SK-MEL-5 (cell line): ENCODE measurements around the gene STAB2. TPM values are rescaled to one million over a fixed set of nuclear protein-coding genes. Genes with fewer than 3 reads are reported as not detected.

Experiments used
- DNase-seq: peaks from one replicate; pipeline ENCODE4 v3.0.0-alpha.2; 2016; ENCODE audit warnings: low read depth, low spot score
- in situ Hi-C: cut with HindIII; loops from 2 replicates; pipeline ENCODE4 v1.10.0; 2016; ENCODE audit warnings: low sequenced_read_pairs, high pct_unique_total_duplicates, low pct_unique_long_range_greater_than_20kb
- total RNA-seq: library from RNA; depleted of rRNA; stranded (reverse); fragments of >200 nt; shearing (Covaris generic); gene quantifications from 2 replicates; pipeline ENCODE4 v1.2.3, GENCODE V29; 2014

STAB2 gene
- total RNA-seq, 1 experiment from 2014 or later, result not detected

DNA sequence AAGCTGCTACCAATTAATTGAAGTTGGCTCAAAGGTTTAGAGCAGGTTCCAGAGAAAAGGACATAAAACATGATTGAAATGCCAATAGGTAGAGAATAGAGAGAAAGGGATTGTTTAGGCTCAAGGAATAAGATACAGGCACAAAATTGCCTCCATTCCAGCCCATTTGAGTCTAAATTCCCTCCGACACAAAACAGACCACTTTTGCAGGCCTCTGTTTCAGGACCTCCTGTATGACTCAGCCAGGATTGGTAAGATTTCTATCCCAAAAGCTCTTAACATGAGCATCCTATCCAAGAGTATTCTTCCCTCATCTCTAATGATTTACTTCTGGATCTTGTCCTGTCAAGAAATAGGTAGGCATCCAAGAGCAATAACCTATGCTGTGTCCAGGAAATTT is 123.5 kb downstream of the STAB2 start:
- in situ Hi-C loops, result no loop called here
- DNase-seq, result no peak

DNA sequence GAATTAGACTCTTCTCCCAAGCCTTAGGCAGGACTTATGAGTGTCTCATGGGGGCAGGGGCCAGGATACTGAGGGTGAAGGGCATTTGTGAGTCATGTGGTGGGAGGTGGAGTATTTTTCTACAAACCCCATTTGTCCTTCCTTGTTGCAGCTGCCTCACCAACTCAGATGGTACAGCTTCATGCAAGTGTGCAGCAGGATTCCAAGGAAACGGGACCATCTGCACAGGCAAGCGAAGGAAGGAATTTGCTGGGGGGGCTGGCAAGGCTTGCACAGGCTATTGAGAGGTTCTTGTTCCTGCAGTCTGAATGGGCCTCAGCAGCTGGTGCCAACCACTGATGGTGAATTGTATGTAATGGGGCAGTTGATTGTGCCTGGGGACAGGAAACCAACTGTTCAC is 125.1 kb downstream of the STAB2 start:
- in situ Hi-C loops, result no loop called here
- no peak for DNase-seq

DNA sequence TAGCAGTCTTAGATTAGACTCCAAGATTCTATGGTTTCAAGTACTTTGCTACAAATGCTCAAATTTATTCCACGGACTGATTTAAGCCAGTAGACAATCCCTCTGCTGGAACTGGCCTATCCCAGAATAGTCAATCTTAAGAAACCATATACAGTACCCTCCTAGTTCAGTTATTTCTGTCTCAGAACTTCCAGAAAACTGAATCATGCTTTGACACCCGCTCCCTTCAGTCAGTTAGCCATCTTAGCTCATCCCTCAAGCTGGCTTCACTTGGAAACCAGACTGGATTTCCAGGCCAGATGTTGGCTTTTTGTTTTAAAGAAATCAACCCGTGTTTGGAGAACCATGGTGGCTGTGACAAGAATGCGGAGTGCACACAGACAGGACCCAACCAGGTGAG is 128.4 kb downstream of the STAB2 start:
- no peak for DNase-seq
- in situ Hi-C loops, result no loop called here

DNA sequence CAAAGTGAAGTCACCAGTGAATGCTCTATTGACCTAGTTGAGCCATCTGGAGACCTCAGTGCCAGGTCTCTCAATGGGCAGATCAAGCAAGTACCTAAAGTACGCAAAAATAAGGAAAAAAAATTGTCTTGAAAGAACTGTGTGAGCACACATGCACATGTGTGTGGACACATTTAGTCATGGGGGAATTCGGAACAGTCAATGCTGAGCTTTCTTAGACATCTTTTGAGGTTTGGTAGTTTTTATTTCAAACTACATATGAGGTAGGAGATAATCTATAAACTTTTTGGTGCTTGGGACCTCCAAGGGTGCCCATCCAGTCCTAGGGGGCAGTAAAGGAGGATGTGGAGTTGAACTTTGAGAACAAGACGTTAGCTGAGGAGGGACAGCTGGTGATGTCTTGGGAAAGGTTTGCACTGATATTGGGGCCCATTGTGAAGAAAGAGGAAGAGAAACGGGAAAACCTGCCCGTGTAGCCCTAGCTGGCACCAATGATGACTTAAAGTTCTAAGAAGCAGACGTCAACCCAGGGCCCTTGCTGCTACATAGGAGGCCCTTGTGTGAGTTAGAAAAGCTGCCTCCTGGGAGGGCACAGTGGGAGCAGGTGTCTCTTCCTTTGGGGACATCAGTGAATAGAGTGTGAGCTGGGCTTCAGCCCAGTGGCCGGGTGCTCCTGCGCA is 129.6 kb downstream of the STAB2 start:
- no peak for DNase-seq
- in situ Hi-C loops, result no loop called here

DNA sequence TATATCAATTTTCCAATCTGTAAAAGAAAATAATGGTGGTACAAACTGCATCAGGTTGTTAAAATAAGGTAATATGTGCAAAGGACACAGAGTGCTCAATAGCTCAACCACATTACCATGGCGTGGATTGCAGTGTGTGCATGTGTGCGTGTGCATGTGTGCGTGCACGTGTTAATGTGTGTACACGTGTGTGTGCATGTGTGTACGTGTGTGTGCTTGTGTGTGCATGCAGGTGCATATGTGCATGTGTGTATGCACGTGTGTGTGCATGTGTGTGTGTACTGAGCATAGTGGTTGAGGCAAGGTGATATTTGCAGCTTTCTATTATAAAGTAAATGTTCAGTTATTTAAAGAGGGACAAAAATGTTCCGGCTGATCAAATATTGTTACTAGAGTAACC is 138.3 kb downstream of the STAB2 start:
- in situ Hi-C loops, result no loop called here
- DNase-seq, result no peak

DNA sequence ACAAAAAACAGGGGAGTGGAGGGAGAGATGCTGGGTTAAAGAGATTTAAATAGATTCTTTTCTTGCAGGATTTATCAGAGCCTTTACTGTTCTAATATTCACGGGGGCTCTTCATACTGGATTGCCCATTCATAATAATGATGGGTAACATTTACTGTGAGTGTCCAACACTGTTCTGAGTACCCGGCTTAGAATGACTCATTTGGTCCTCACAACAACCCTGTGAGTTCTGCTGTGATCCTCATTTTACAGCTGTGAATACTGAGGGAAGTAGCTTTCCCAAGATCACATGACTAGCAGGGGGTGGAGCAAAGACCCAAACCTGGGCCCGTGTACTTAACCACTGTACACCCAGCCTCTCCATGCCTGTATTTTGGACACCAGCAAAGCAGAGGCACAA is 140.6 kb downstream of the STAB2 start:
- in situ Hi-C loops, result no loop called here
- peak; percentile 21 for DNase-seq

DNA sequence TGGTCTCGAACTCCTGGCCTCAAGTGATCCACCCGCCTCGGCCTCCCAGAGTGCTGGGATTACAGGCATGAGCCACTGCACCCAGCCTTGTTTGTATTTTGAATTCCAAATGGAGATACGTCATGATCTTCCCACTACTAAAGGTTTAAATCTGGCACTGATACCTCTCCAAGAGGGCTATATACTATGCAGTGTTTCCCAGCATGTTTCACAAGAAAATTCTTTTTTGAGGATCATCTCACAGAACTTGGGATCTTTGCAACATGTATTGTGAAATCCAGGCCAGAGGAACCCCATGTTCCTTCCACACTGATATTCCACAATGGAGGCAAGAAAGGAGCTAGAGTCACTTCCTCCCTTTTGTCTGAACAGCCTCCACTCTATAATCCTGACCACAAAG is 141.2 kb downstream of the STAB2 start:
- DNase-seq, result no peak
- in situ Hi-C loops, result no loop called here

DNA sequence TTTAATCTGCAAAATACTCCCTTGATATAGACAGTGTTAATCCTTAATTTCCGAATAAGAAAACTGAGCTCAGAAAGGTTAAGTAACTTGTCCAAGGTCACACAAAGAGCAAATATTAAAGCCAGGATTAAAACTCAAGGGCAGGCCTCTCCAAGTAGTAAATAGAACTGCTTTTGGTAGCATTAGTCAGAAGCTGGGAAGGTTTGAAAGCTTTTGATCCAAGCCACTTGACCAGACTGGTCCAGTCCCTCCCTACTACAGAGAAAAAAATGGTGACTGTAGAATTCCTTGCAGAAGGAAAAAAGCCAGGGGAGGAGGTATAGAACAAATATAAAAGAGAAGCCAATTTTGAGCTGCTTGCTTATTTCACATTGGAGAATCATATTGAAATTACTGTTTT is 142.4 kb downstream of the STAB2 start:
- in situ Hi-C loops, result no loop called here

DNA sequence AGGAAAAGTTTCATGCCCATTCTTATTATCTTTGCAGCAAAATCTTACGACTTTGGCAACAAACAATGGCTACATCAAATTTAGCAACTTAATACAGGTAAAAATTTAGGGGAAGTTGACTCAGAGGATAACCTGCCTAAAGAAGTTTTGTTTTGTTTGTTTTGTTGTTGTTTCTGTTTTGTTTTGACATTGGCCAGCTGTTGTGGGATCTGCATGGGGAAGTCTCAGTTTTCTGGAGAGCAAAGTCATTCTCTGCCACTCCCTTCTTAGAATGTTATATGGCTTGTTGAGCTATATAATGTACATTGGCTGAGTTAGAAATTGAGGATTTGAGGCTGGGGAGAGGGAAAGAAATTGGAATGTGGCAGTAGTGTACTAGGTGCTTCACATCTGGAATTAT is 144.5 kb downstream of the STAB2 start:
- DNase-seq, result no peak
- in situ Hi-C loops, result no loop called here

More for the DNA sequence above, 142.4 kb downstream of the STAB2 start:
- DNase-seq, result no peak

DNA sequence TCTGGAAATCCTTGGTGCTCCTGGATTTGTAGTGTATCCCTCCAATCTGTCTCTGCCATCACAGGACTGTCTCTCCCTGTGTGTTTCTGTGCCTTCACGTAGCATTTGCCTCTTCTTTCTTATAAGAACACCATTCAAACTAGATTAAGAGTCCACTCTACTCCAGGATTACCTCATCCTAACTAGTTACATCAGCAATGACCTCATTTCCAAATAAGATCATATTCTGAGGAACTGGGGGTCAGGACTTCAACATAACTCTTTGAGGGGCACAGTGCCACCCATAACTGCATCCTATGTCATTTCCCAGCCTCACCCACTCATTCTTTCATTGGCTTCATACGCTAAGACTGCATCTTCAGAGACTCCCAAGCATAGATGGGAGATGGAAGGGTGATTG is 147.8 kb downstream of the STAB2 start:
- in situ Hi-C loops, result no loop called here
- no peak for DNase-seq

DNA sequence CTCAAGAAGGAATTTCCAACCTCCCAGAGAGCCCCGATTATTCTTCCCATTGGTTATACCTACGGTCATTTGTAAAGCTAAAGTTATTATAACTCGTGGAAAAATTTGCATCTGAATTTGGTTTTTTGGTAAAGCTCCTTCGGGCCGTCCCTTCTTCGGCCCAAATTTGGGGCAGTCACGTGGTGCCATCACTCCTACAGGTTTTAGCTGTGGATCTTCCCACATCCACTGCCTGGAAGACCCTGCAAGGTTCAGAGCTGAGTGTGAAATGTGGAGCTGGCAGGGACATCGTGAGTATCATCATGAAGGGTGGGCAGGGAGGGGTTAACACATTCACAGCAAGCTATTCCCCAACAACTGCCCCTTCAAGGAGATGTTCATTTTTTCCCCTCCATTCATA is 148.2 kb downstream of the STAB2 start:
- in situ Hi-C loops, result no loop called here
- no peak for DNase-seq

DNA sequence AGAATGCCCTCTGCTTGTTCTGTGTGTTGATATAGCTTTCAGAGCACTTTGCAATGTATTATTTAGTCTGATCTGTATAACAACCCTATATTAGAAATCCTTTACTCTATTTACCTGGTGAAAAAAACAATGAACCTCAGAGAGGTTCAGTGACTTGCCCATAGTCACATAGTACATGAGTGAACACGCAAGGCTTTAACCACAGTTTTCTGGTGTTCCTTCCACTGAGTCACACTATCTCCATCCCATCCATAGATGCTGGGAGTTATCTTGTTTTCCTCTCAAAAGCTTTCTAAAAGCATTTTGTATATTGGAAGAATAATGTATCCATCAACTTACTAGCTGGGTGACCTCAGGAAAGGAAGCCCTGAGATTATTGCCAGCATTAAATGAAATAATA is 149.5 kb downstream of the STAB2 start:
- in situ Hi-C loops, result no loop called here
- no peak for DNase-seq

DNA sequence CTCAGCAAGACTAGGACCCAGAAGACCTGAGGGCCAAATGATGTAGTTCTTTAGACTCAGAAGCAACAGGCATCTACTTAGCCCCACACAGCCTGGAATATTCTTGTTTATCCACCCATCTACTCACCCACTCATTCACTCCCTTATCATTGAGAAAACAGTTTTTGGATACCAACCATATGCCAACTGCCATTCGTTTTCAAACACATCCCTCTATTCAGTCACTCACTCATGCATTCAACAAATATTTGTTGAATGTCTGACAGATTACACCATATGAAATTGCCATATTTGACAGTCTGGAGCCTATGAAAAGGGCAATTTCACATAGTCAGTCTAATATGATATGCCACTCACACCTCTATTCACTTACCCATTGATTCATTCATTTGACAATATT is 150.8 kb downstream of the STAB2 start:
- in situ Hi-C loops, result no loop called here
- no peak for DNase-seq

DNA sequence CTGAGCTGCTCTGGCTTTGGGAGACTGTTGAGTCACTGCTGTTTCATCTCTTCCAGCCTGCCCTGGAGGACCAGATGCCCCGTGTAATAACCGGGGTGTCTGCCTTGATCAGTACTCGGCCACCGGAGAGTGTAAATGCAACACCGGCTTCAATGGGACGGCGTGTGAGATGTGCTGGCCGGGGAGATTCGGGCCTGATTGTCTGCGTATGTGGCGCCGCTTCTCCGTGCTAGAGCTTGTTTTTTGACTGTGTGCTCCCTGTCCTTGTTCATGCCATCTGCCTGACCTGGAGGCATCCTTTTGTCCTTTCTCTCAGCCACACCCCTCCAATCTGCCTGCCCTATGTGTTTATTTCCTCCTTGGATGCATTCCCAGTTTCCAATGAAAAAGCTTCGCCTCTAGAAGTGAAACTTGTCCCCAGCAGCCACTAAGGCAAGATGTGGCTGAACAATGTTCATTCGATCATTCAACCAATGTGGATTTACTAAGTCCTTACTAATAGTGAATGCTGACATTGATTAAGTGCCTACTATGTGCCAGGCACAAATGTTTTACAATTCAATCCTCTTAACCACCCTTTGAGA is 155.4 kb downstream of the STAB2 start:
- no peak for DNase-seq
- in situ Hi-C loops, result no loop called here

DNA sequence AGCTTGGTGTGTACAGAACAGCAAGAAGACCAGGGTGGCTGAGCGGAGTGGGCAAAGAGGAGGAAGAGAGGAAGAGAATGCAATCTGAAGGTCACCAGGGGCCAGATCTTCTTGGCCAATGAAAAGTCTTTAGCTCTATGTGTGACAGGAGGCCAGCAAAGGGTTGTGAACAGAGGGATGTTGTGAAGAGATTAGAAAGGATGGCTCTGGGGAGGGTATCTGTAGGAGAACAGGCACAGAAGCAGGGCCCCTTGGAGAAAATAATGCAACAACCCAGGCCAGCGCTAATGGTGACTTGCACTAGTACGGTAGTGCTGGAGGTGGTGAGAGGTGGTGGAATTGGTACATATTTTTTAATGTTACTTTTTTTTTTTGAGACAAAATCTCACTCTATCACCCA is 156.7 kb downstream of the STAB2 start:
- DNase-seq, result no peak
- in situ Hi-C loops, result no loop called here

DNA sequence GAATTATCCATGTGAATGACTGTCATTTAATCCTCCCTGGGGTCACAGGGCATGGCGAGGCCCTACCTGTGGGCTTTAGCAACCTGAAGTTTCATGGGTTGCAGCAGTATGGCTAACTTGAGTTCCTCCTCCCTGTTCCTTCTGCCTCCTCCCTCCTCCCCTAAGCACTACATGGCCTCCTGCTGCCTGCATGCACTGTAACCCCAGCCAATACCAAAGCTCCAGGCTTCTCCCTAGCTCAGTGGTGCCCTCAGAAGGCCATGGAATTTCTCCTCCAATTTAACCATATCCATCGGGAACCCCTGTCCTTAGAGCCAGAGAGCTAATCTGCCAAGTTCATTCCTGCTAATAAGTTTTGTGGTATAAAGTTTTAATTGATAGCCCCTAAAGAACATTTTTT is 158.9 kb downstream of the STAB2 start:
- peak; percentile 64 for DNase-seq
- in situ Hi-C loops, result no loop called here

DNA sequence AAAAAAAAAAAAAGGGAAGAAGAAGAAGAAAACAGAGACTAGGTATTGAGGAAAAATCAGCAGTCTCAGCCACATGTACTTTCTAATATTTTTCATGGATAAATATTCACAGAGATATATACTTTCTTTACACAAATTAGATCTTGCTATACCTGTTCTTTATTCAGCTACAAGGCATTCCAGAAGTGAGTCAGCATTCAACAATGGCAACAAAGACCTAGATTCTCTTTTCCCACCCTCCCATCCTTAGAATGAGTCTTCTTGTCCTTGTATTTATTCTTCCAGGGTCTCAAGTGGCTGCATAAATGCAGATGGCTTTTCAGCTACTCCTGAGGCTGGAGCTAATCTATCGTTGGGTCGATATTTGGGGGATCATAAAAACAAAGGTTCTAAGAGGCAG is 160.9 kb downstream of the STAB2 start:
- in situ Hi-C loops, result no loop called here

DNA sequence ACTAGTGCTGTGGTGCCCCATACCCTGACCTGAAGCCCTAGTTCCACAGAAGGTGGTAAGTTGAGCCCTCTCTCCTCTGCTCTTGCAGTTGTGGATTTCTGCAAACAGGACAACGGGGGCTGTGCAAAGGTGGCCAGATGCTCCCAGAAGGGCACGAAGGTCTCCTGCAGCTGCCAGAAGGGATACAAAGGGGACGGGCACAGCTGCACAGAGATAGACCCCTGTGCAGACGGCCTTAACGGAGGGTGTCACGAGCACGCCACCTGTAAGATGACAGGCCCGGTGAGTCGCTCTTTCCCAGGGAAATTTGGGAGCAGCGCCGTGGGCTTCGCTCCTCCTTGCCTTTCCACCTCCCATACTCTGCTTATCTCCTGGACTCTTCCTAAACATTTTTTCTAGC is 161.8 kb downstream of the STAB2 start:
- in situ Hi-C loops, result no loop called here
- DNase-seq, result no peak

More for the DNA sequence above, 160.9 kb downstream of the STAB2 start:
- no peak for DNase-seq

DNA sequence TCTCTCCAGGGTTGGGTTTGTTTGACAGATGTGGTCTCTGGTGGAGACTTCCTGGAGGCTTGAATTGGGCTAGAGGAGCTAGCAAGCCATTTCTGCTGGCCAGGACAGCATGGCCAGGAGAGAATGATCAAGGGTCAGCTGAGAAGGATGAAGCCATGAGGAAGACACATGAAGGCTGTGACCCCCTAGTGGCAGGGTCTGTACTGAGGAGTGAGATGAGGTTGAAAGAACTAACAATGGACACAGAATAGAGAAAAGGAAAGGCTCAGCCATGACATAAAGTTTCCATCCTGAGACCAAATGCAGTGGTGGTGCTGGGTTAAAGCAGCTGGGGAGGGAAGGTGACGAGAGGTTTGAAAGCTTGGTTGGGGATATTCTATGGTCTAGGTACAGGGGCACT is 164.1 kb downstream of the STAB2 start:
- in situ Hi-C loops, result no loop called here
- DNase-seq, result peak; percentile 49

DNA sequence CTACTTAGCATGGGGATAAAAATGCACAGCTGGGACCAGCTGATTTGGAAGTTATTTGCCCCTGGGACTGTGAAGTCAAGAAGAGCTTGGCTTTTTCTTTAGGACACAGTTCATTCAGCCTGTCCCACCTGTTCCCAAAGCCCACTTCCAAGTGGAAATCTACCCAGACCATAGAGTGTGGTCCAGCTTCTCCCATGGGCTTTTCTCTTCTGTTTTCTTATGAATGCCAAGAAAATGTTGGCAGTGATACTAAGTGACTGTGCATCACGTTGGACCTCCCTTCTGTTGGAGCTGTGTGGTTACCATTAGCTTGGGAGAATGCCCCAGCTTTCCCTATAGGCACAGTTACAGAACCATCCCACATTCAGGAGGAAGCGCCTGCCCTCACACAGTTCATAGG is 164.5 kb downstream of the STAB2 start:
- no peak for DNase-seq
- in situ Hi-C loops, result no loop called here
